Adrenal gland (tissue), 12 donors: ENCODE results near the gene SLC13A4. TPM values are rescaled to one million over a fixed set of nuclear protein-coding genes. Genes with fewer than 3 reads are reported as not detected.

Experiments used
- DNase-seq, 7 donors: peaks; one replicate each; pipeline ENCODE4 v3.0.0-alpha.2; 2019 to 2020
- H3K27ac ChIP-seq, 5 donors: fragments of 200-600 bp; sonication (generic) in 4 of 5; 1 replicate in 3 of 5; 2 replicates in 2 of 5; pipeline versions ENCODE4 v1.5.1 to v1.8.0; 2016 to 2020; ENCODE audit warnings: mild to moderate bottlenecking in 1 of 5
- H3K27me3 ChIP-seq: fragments of 200-600 bp; 2 replicates; pipeline ENCODE4 v1.8.0; 2021
- H3K36me3 ChIP-seq, 2 donors: fragments of 200-600 bp; replicated peaks in 1 of 2; 1 replicate in 1 of 2; 2 replicates in 1 of 2; pipeline versions ENCODE4 v1.5.1 to v1.8.0; 2018 to 2022
- H3K4me1 ChIP-seq, 2 donors: fragments of 200-600 bp; replicated peaks in 1 of 2; 1 replicate in 1 of 2; 2 replicates in 1 of 2; pipeline versions ENCODE4 v1.5.1 to v1.8.0; 2018 to 2021
- H3K4me3 ChIP-seq, 4 donors: fragments of 200-600 bp; sonication (generic) in 3 of 4; one replicate each; pipeline ENCODE4 v1.5.1; 2016 to 2018
- H3K9me3 ChIP-seq, 3 donors: fragments of 200-600 bp; sonication (generic) in 1 of 3; replicated peaks in 1 of 3; 1 replicate in 2 of 3; 2 replicates in 1 of 3; pipeline versions ENCODE4 v1.5.1 to v1.8.0; 2016 to 2021
- CTCF ChIP-seq, 6 experiments: fragments of 450-650 bp in 4 of 6; fragments of 200-600 bp in 2 of 6; sonication (generic) in 1 of 6; IDR thresholded peaks; 1 replicate in 5 of 6; 2 replicates in 1 of 6; pipeline versions ENCODE4 v1.5.1 to v1.8.0; 2016 to 2021; ENCODE audit warnings: antibody characterized with exemption in 6 of 6, mild to moderate bottlenecking in 2 of 6, moderate library complexity in 1 of 6
- POLR2A ChIP-seq, 2 donors: fragments of 450-650 bp; IDR thresholded peaks; one replicate each; pipeline ENCODE4 v1.6.1; 2017; ENCODE audit warnings: antibody characterized with exemption in 2 of 2, mild to moderate bottlenecking in 2 of 2, moderate library complexity in 1 of 2
- WGBS, 4 donors: extraction: QIAGEN DNeasy Blood & Tissue Kit in 2 of 4; methylation state at CpG; one replicate each; pipeline versions ENCODE4 v1.1.5 to v1.1.7; 2013 to 2017; 5-methylcytosine and 5-hydroxymethylcytosine counted together
- intact Hi-C, 2 donors: fragments of 100-400 bp; cut with DNase I; formaldehyde crosslinking; loops; one replicate each; pipeline versions ENCODE4 v1.14.1 to v1.15.0; 2022 to 2023
- polyA plus RNA-seq, 3 donors: library from polyadenylated mRNA; stranded (reverse); fragments of 200-250 nt in 2 of 3; fragments of 350-450 nt in 1 of 3; fragmentation: Illumina TruSeq in 1 of 3; extraction: RNeasy Lipid Tissue Mini Kit (QIAGEN cat#74804) in 1 of 3; gene quantifications; one replicate each; pipeline ENCODE4 v1.2.3, GENCODE V29; 2013 to 2014
- total RNA-seq, 9 donors: library from RNA; depleted of rRNA in 4 of 9; stranded (reverse); fragments of >200 nt in 4 of 9; fragments of 120-200 nt in 1 of 9; fragmentation: NEBNext Ultra II Directional in 1 of 9; extraction: Animal tissue kit (Norgen Biotek cat#: 25700) in 1 of 9; gene quantifications; one replicate each; pipeline versions ENCODE4 v1.1.0 to v1.2.4, GENCODE V29; 2013 to 2023
- donor health status: healthy with polysubstance abuse.
- donor health status: Bipolar disorder and iron deficiency.
- donor health status: DM: yes; HTN: yes; CAD: no.
- donor health status: DM: no; HTN: no; CAD: no.
- donor health status: DM: no; HTN: no; CAD: no.
- donor health status: DM: yes; HTN: yes; CAD: no.

SLC13A4 gene
- total and polyA plus RNA-seq, 12 donors: 0.14 to 0.97 (median 0.24) TPM; not detected in 6

- Histone ChIP-seq H3K27me3 (no peaks in the 10 kb centered on the region), H3K36me3 (no peaks in the 10 kb centered on the region), H3K27ac (peak overlapping the region in 2 of 5 donors; percentile 52 to 63), H3K4me3 (no peak overlapping the region), H3K4me1 (peaks cover 9 to 52% of the 10 kb centered on the region in 2 donors), H3K9me3 (no peaks in the 10 kb centered on the region)
- DNase-seq: peak in 3 of 7 donors; percentile 44 to 60 (median 49)
- 52 to 68% (median 57%) methylated on average over 11 of the region's 11 CpGs for WGBS, 4 donors
- TF ChIP-seq POLR2A (IDR thresholded peaks at IDR 0.05) (no peak), CTCF (IDR thresholded peaks at IDR 0.05) (no peak)
- intact Hi-C loops: no loop called here
Measured at GRCh38 chr7:135666156-135666555, 61.8 kb downstream of the SLC13A4 start.

DNA sequence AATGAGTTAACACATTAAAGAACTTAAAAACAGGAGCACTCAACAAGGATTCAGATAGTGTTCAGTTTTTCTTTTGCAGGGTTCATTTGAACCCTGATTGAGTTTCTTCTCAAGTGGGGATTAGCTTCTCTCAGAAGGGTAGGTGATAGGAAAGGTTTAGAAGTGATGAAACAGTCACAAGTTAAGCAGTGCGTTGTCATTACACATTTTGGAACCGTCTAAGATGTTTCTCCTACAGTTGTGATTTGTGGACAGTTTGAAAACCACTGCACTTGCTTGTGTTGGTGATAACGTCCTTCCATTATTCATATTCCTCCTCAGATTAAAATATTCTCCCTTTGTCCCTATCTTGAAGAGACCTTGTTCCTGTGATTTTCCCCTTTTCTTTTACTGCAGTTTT is 62.9 kb downstream of the SLC13A4 start:
- Histone ChIP-seq H3K36me3 (no peaks in the 10 kb centered on the region), H3K27me3 (no peaks in the 10 kb centered on the region), H3K4me3 (no peak overlapping the region), H3K9me3 (no peaks in the 10 kb centered on the region), H3K4me1 (peaks cover 9 to 42% of the 10 kb centered on the region in 2 donors), H3K27ac (peak overlapping the region in 1 of 5 donors; percentile 97)
- TF ChIP-seq CTCF (IDR thresholded peaks at IDR 0.05): no peak
- no peak for TF ChIP-seq POLR2A (IDR thresholded peaks at IDR 0.05)
- intact Hi-C loops: no loop called here
- no peak for DNase-seq
- 64 to 72% (median 70%) methylated on average over 3 of the region's 3 CpGs for WGBS, 4 donors

GRCh38 chr7:135664046-135664589 is 63.9 kb downstream of the SLC13A4 start:
- DNase-seq: peak in 1 of 7 donors; percentile 20
- Histone ChIP-seq H3K9me3 (no peaks in the 10 kb centered on the region), H3K27ac (peak overlapping the region in 3 of 5 donors; percentile 91 to 98 (median 97)), H3K4me3 (peak overlapping the region in 1 of 4 donors; percentile 96), H3K36me3 (no peaks in the 10 kb centered on the region), H3K27me3 (no peaks in the 10 kb centered on the region), H3K4me1 (peaks cover 9 to 34% of the 10 kb centered on the region in 2 donors)
- WGBS, 4 donors: 60 to 79% (median 71%) methylated on average over 3 of the region's 3 CpGs
- TF ChIP-seq POLR2A (IDR thresholded peaks at IDR 0.05) (no peak), CTCF (IDR thresholded peaks at IDR 0.05) (no peak)
- intact Hi-C loops: no loop called here

GRCh38 chr7:135662373-135663114 is 65.4 kb downstream of the SLC13A4 start, which contains the start of gene STMP1:
Gene STMP1, plus strand, starts transcription at chr7:135662514.
- Histone ChIP-seq H3K27me3 (no peaks in the 10 kb centered on the region), H3K36me3 (no peaks in the 10 kb centered on the region), H3K4me3 (peak within 1 kb of the TSS; percentile 47 to 96 (median 72)), H3K4me1 (peaks cover 9 to 34% of the 10 kb centered on the region in 2 donors), H3K27ac (peak within 1 kb of the TSS; percentile 88 to 98 (median 96)), H3K9me3 (no peaks in the 10 kb centered on the region)
- TF ChIP-seq POLR2A (IDR thresholded peaks at IDR 0.05) (peak; percentile 87 to 94), CTCF (IDR thresholded peaks at IDR 0.05) (peak in 4 of 6 experiments; percentile 66 to 94 (median 80))
- WGBS, 4 donors: 0 to 1% (median 0%) methylated on average over 24 to 60 of the region's 60 CpGs
- intact Hi-C loops: no loop called here
- peak; percentile 95 to 98 (median 98) for DNase-seq
